ENCODE results near the gene SLC4A5.

- TF ChIP-seq, protein P1, sequence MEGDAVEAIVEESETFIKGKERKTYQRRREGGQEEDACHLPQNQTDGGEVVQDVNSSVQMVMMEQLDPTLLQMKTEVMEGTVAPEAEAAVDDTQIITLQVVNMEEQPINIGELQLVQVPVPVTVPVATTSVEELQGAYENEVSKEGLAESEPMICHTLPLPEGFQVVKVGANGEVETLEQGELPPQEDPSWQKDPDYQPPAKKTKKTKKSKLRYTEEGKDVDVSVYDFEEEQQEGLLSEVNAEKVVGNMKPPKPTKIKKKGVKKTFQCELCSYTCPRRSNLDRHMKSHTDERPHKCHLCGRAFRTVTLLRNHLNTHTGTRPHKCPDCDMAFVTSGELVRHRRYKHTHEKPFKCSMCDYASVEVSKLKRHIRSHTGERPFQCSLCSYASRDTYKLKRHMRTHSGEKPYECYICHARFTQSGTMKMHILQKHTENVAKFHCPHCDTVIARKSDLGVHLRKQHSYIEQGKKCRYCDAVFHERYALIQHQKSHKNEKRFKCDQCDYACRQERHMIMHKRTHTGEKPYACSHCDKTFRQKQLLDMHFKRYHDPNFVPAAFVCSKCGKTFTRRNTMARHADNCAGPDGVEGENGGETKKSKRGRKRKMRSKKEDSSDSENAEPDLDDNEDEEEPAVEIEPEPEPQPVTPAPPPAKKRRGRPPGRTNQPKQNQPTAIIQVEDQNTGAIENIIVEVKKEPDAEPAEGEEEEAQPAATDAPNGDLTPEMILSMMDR (IDR thresholded peaks at IDR 0.05): no peak
- TF ChIP-seq POLR2AphosphoS5 (IDR thresholded peaks at IDR 0.05): no peak
These were observed 168.3 kb downstream of the SLC4A5 start for GRCh38 chr2:74174909-74175308.
